ENCODE measurements around the gene LYAR.

DNA sequence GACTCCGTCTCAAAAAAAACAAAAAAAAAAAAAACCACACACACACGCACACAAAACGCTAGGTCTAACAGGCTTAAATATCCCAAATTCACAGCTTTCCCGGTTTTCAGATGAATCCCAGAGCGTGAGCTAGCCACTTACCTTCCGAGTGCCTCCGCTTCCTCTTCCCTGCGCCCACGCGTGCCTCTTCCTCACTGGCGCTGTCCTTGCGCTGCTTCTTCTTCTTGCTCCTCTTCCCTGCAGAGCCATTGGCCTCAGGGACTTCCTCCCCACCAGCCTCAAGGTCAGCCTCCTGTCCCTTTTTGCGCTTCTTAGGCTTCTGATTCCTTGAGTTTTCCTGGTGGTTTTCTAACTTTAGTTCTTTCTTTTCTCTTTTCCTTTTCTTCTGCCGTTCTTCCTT is 15.7 kb downstream of the LYAR start:
- TF ChIP-seq, protein P1, sequence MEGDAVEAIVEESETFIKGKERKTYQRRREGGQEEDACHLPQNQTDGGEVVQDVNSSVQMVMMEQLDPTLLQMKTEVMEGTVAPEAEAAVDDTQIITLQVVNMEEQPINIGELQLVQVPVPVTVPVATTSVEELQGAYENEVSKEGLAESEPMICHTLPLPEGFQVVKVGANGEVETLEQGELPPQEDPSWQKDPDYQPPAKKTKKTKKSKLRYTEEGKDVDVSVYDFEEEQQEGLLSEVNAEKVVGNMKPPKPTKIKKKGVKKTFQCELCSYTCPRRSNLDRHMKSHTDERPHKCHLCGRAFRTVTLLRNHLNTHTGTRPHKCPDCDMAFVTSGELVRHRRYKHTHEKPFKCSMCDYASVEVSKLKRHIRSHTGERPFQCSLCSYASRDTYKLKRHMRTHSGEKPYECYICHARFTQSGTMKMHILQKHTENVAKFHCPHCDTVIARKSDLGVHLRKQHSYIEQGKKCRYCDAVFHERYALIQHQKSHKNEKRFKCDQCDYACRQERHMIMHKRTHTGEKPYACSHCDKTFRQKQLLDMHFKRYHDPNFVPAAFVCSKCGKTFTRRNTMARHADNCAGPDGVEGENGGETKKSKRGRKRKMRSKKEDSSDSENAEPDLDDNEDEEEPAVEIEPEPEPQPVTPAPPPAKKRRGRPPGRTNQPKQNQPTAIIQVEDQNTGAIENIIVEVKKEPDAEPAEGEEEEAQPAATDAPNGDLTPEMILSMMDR (conservative IDR thresholded peaks at IDR 0.05) = no peak
- no peak for TF ChIP-seq ZFX (IDR thresholded peaks at IDR 0.05)
